Measurements from ENCODE around the gene ARHGDIB. TPM values are rescaled to one million over a fixed set of nuclear protein-coding genes. Genes with fewer than 3 reads are reported as not detected.

Gene ARHGDIB
- total and polyA plus RNA-seq, 2 of the 4 experiments (the other 2 are of a cell fraction), result 24.9 to 30.7 TPM

GRCh38 chr12:14938301-14938700 is 23.1 kb downstream of the ARHGDIB start, which contains the start of gene ERP27:
Gene ERP27, minus strand, starts transcription at chr12:14938537. Its CDS starts 29 bp downstream, at chr12:14938508.
- Histone ChIP-seq H2BK5ac (ENCODE audit: low read depth, low read length, poor library complexity, severe bottlenecking) (no peak within 1 kb of the TSS), H3K27ac (ENCODE audit: insufficient read depth, low read length) (no peak within 1 kb of the TSS), H3K4me2 (ENCODE audit: low read depth, low read length) (no peak within 1 kb of the TSS), H3K4me3 (ENCODE audit: insufficient read depth, low read depth, low read length) (no peak within 1 kb of the TSS), H3K14ac (replicated peaks; ENCODE audit: low read depth, low read length) (no peak within 1 kb of the TSS), H3K56ac (ENCODE audit: extremely low read depth, insufficient read depth, low read length) (no peak within 1 kb of the TSS), H3K9me1 (ENCODE audit: insufficient read depth, low read length) (no peaks in the 10 kb centered on the region), H3K4me1 (ENCODE audit: control insufficient read depth, insufficient read depth, low read length) (peaks cover 2% of the 10 kb centered on the region; the same call in 1 of the 2 replicates), H2AFZ (replicated peaks; ENCODE audit: low read length, poor library complexity) (no peak within 1 kb of the TSS), H3K9ac (ENCODE audit: low read depth, low read length) (no peak within 1 kb of the TSS), H2BK15ac (ENCODE audit: low read depth, low read length) (no peak within 1 kb of the TSS), H3K18ac (ENCODE audit: low read depth, low read length) (no peak within 1 kb of the TSS), H4K91ac (ENCODE audit: insufficient read depth, low read depth, low read length) (no peak within 1 kb of the TSS), H3K27me3 (ENCODE audit: control insufficient read depth, insufficient read depth, low read length) (no peaks in the 10 kb centered on the region), H2BK20ac (ENCODE audit: low read depth, low read length) (no peak within 1 kb of the TSS), H4K20me1 (ENCODE audit: insufficient read depth, low read length) (no peaks in the 10 kb centered on the region), H3K36me3 (ENCODE audit: control insufficient read depth, insufficient read depth, low read length) (no peaks in the 10 kb centered on the region), H2AK9ac (replicated peaks; ENCODE audit: low read depth, low read length, poor library complexity) (no peak within 1 kb of the TSS), H4K8ac (ENCODE audit: low read depth in 2 of 2, low read length in 2 of 2) (no peak within 1 kb of the TSS), H3K79me1 (ENCODE audit: low read depth in 1 of 2, low read length in 2 of 2) (no peaks in the 10 kb centered on the region), H2BK120ac (ENCODE audit: low read depth, low read length) (no peak within 1 kb of the TSS), H4K5ac (ENCODE audit: low read depth, low read length) (no peak within 1 kb of the TSS), H3K4ac (ENCODE audit: low read depth, low read length) (no peak within 1 kb of the TSS), H3K23ac (ENCODE audit: low read depth, low read length) (no peak within 1 kb of the TSS), H3K9me3 (ENCODE audit: control insufficient read depth, insufficient read depth, low read length) (no peaks in the 10 kb centered on the region), H2AK5ac (ENCODE audit: low read depth, low read length) (no peak within 1 kb of the TSS)
- in situ Hi-C loops (cut with MboI; ENCODE audit: low sequenced_read_pairs), result no loop called here
- CTCF ChIA-PET, result interaction anchor here (0.5 kb wide), 1 partner anchor 808 kb away, joined by 3 read pairs; no protein-coding TSS in a partner anchor
- no peak for DNase-seq
- no CpG with 5 or more reads among the region's 3 CpGs for WGBS, 2 experiments (ENCODE audit: extremely low coverage in 2 of 2, insufficient read length in 1 of 2)
- POLR2A ChIA-PET (ENCODE audit: unreplicated experiment), result no interaction called here
- no TSS peak for BruUV-seq (replicated peaks)
- dilution Hi-C loops (cut with HindIII; ENCODE audit: low sequenced_read_pairs, unreplicated experiment), result no loop called here
- no peak for ATAC-seq (ENCODE audit: low read depth)
- TF ChIP-seq NFE2L2 (IDR thresholded peaks at IDR 0.05; ENCODE audit: low read depth, low read length), result no peak
- no peak for TF ChIP-seq MAZ (IDR thresholded peaks at IDR 0.05; ENCODE audit: borderline replicate concordance, low read depth, low read length)
- intact Hi-C loops (cut with micrococcal nuclease), result no loop called here
